DMS114 treated with DMSO at 0.1 percent for 48 hours (cell line): ENCODE measurements around the gene DLK2.
A peak's percentile ranks its signal among the peaks of the same experiment; 100 is the strongest.
"Not testable (repeated sequence)": the region's sequence is repeated elsewhere in the genome, so short reads cannot be mapped to it uniquely, and the experiment has no call there.

Source experiments
- DNase-seq: peaks from one replicate; lab custom pipeline; 2025; ENCODE audit not compliant: unreplicated experiment; lab: John Stamatoyannopoulos, UW

DLK2 gene

GRCh38 chr6:43455531-43456428 is at the start of gene DLK2:
DLK2 (minus strand) TSS chr6:43455548; CDS start chr6:43454825, 723 bp downstream.
- DNase-seq = peak; percentile 39

GRCh38 chr6:43503443-43503842 is 48.1 kb upstream of the DLK2 start:
- DNase-seq = no peak

GRCh38 chr6:43502666-43503065 is 47.3 kb upstream of the DLK2 start:
- no peak for DNase-seq

- no peak for DNase-seq
Observed at GRCh38 chr6:43500921-43501320, 45.6 kb upstream of the DLK2 start.

- no peak for DNase-seq
Observed at GRCh38 chr6:43499028-43499815, 43.9 kb upstream of the DLK2 start.

GRCh38 chr6:43498291-43498690 is 42.9 kb upstream of the DLK2 start:
- not testable (repeated sequence) for DNase-seq

- DNase-seq = no peak
Observed at GRCh38 chr6:43497689-43498088, 42.3 kb upstream of the DLK2 start.

- DNase-seq = no peak
Observed at GRCh38 chr6:43497129-43497396, 41.7 kb upstream of the DLK2 start.

- no peak for DNase-seq
Observed at GRCh38 chr6:43496370-43497128, 41.2 kb upstream of the DLK2 start.

- no peak for DNase-seq
Observed at GRCh38 chr6:43495409-43495941, 40.1 kb upstream of the DLK2 start.

- no peak for DNase-seq
Observed at GRCh38 chr6:43494766-43495165, 39.4 kb upstream of the DLK2 start.

- no peak for DNase-seq
Observed at GRCh38 chr6:43494321-43494720, 39.0 kb upstream of the DLK2 start.

- DNase-seq = no peak
Observed at GRCh38 chr6:43493833-43494232, 38.5 kb upstream of the DLK2 start.

- no peak for DNase-seq
Observed at GRCh38 chr6:43493230-43493629, 37.9 kb upstream of the DLK2 start.

GRCh38 chr6:43492673-43493072 is 37.3 kb upstream of the DLK2 start:
- DNase-seq = no peak

- no peak for DNase-seq
Observed at GRCh38 chr6:43491750-43492661, 36.7 kb upstream of the DLK2 start.

GRCh38 chr6:43490523-43490939 is 35.2 kb upstream of the DLK2 start:
- no peak for DNase-seq

- DNase-seq = no peak
Observed at GRCh38 chr6:43489277-43490072, 34.1 kb upstream of the DLK2 start.

GRCh38 chr6:43488667-43489276 is 33.4 kb upstream of the DLK2 start:
- DNase-seq = no peak
